Activated CD4-positive, CD25-positive, alpha-beta regulatory T cell (primary cell): ENCODE measurements around the gene RPAIN.
"Not testable (repeated sequence)": the region's sequence is repeated elsewhere in the genome, so short reads cannot be mapped to it uniquely, and the experiment has no call there.

ENCODE experiments used
- DNase-seq, 4 experiments: peaks; one replicate each; lab custom pipeline; 2025; lab: John Stamatoyannopoulos, UW

Gene RPAIN

DNA sequence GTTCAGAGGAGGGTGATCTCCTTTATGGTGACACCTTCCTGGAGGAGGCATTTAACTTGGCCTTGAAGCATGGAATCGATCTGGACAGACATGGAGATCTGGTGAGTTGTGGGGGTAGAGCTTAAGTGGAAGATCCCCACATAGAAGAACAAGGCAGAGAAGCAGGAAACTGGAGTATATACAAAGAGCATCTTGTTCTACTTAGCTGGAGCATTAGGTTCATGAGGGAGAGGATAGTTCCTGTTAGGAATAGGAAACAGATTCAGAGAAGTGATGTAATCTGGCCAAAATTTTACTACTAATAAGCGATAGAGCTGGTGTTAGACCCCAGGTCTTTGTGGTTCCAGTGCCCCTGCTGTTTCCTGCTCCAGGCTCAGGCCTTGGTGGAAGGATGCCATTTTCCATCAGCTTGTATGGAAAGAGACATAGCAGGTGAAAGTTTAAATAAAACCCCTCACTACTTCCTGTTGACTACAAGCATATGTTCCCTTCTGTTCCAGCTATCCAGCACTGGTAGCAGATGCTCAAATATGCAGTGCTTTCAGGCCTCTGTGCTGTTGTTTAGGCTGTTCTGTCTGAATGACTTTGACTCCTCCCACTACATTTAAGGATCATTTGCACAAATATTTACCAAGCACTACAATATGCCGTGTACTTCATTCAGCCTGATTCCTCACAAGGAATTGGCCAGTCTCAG is 9.4 kb downstream of the RPAIN start:
- no peak for DNase-seq

DNA sequence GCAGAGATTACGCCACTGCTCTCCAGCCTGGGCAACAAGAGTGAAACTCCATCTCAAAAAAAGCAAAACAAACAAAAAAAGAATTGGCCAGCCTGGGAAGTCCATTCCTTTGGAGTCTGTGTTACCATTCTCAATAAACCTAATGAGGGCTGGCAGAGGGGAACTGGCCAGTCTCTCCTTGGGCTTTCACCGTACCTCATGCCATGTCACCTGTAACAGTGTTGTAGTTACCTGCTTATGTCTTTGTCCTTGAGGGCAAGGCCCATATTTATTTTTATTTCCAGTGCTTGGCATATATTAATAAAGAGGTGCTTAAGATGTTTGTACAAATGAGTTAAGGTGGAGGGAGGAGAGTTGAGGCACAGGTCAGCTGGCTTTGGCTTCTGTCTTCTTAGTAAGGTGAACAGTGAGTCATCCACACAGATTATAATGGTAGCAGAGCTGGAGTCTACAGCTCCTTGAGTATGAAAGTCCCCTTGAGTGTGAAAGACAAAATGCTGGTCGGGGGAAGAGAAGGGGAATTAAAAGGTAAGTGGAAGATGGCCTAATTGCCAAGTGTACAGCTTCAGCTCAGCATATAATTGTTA is 10.5 kb downstream of the RPAIN start:
- no peak for DNase-seq

DNA sequence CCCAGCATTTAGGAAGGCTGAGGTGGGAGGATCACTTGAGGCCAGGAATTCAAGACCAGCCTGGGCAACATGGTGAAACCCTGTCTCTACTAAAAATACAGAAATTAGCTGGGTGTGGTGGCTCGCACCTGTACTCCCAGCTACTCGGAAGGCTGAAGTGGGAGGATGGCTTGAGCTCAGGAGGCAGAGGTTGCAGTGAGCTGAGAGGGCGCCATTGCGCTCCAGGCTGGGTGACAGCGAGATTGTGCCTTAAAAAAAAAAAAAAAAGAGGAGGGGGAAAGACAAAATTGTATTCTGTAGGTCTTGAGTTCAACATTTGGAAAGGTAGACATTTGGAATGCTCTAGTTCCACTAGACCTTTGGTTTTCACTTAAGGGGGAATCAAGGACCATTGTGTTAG is 11.3 kb downstream of the RPAIN start:
- not testable (repeated sequence) for DNase-seq

DNA sequence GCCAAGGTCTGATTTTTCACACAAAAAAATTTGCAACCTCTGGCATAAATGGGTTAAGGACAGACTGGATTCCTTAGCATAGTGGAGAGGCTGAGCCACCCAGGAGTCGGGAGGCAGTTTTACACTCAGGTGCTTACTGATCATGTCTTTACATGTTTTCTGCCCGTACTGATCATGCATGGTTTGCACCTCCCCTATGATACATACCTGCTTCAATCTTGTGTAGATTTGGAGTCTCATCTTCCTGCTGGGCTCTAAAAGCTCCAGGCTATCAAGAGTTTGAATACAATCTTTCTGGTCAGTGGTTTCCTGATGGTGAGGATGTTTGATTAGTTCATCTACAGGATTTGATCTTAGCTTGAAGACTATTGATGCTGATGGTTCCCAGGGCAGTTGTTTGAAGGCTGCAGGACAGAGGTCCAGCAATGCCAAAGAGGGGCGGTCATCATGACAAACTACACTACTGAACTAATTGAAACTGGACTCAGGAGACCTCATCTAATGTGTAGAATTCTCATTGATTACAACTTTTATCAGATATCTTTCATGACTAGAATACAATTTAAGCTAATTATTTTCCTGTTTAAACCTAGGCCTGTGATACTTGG is 12.1 kb downstream of the RPAIN start:
- no peak for DNase-seq

DNA sequence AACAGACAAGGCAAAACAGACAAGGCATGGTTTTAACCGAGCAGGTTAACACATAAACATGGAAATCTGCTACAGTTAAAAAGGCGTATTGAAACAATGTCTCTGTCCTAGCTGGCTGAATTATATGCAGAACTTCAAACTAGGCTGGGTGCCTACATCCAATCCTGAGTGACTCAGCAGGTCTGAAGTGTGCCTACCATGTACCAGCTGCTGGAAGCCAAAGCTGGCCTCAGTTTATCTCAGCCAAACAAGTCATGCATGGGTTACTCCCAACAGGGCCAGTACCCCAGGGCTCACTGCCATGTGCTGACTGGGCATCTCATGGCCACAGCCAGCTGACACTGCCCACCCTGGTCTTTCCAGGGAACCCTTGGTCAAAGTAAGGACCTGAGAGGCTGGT is 15.0 kb downstream of the RPAIN start:
- DNase-seq = no peak

DNA sequence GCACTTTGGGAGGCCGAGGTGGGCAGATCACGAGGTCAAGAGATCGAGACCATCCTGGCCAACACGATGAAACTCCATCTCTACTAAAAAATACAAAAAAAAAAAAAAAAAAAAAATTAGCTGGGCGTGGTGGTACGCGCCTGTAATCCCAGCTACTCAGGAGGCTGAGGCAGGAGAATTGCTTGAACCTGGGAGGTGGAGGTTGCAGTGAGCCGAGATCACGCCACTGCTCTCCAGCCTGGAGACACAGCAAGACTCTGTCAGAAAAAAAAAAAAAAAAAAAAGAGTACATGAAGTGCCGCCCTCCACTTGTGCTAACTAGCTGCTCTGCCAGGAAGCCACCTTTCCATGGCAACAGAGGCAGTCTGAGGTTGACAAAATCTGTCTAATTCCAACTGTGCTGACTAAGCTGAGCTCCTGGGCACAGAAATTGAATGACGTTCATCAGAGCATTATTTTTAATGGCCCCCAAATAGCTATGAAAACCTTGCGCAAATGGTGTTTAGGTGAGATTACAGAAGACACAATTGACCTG is 15.9 kb downstream of the RPAIN start:
- DNase-seq = not testable (repeated sequence)

DNA sequence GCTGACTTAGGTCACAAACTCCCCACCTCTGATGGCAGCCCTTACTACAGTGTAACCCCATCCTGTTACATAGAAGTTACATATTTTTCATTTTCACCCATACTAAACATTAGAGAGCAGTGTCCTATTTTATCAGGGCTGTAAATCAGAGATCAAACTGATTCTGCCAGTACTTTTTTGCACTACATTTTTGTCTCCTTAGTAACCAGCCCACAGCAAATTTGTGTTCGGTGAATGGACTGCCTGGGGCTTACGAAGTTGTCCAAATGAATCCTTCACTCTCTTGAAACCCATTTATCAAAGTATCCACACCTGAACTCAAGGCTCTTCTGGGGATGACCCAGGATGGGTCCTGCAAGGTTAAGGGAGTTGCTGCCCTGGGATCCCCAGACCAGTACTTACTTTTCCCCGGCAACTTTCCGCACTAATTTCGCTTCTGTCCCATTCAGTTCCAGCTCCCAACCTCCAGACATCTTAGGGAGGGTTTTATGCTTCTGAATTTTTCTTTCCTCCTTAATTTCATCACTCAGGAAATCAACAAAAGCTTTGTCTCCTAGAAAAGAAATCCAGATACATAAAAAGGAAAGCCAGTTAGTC is 17.8 kb downstream of the RPAIN start:
- no peak for DNase-seq

DNA sequence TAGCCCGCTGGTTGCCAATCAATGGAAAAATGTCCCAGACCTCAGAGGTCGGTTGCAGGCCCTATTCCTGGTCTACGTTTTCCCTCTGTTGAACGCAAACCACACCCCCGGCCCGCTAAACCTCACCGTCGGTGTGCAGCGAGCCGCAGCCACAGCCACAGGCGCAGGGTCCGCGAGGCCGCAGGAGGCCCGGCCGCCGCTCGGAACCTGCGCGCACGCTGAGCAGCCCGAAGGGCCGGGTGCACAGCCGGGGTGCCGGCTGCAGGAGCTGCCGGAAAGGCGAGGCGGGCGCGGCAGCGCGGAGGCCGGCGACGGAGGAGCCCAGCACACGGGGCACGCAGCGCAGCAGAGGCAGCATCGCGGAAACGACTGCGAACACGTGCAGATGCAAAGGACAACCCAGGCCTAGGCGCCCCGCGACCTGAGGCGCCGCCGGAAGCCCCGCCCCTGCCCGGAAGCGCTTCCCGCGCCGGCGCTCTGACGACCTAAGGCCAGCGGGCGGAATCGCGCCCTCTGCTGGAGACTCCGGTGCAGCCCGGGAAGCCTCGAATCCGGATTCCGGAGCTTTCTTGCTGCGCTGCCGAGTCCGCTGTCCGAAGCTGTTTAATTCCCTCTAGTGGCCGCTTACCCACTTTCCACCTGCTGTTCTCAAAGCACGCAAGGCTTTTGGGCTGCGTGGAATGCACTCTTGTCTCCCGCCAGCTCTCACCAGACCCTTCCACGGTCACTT is 18.9 kb downstream of the RPAIN start, which contains the start of gene C1QBP:
TSS of gene C1QBP (minus strand) at position 440 of the 730 bp plus-strand sequence. CDS start at position 358, 82 bp downstream.
- peak; percentile 84 to 90 (median 86) for DNase-seq

DNA sequence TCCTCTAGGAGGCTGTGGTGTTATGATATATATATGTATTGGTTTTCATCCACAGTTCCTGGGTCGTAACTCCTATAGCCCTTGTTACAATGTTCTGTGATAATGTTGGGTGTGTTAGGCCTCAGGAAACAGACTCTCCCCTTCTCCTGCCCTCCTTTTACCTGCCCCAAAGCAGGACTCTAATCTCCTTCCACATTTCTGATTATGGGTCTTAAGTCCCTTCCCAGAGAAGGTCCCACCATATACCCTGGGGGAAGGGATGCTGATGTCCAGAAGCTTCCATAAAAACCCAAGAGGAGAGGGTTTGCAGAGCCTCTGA is 19.4 kb downstream of the RPAIN start:
- DNase-seq = no peak

DNA sequence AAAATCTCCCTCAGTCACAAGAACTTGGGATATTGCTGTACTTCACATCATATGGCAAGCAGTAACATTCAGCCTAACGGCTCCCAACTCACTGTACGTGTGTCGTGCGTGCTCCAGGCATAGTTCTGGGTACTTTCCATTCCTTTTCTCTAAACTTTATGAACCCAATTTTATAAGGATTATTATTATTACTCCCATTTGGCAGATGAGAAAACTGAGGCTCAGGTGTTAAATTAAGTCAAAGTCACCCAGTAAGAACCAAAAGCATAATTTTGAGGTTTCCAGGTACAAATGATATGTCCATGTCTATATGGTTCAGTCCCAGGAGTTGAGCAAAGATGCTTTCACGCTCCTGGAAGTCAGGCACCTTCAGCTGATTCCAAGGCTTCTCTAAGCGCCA is 23.7 kb downstream of the RPAIN start:
- DNase-seq = no peak

DNA sequence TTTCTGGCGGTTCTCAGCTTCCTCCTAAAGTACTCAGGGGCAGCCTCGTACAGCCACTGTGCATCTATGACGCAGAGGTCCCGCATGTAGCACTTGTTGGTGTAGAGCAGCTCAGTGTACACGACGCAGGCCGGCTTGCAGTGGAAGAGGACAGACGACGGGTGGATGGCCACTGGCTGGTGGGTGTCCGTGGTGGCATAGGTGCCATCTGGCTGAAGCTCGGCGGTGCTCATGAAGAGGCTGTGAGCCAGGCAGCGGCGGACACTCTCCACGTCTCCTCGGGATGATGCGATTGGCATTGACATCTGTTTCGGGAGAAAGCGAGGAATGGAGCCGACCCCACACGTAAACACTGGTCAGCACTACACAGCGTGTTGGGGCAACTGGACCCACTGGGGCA is 24.2 kb downstream of the RPAIN start:
- DNase-seq = no peak

DNA sequence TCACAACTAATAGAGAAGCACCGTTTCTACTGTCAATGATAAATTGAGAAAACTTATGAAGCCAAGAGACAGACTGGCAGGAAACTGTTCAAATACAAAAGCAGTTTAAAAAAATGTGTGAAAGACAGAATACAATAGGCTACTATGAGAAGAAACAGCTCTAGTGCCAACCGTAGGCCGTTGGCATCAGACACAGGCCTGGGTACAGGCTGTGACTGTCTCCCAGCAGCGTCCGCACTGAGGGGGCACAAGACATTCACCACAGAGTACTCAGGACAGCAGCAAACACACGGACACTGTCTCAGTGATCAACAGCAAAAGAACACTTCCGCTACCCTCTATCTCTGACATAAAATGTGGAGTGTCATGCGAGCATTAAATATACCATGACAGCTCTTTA is 26.8 kb downstream of the RPAIN start:
- no peak for DNase-seq

DNA sequence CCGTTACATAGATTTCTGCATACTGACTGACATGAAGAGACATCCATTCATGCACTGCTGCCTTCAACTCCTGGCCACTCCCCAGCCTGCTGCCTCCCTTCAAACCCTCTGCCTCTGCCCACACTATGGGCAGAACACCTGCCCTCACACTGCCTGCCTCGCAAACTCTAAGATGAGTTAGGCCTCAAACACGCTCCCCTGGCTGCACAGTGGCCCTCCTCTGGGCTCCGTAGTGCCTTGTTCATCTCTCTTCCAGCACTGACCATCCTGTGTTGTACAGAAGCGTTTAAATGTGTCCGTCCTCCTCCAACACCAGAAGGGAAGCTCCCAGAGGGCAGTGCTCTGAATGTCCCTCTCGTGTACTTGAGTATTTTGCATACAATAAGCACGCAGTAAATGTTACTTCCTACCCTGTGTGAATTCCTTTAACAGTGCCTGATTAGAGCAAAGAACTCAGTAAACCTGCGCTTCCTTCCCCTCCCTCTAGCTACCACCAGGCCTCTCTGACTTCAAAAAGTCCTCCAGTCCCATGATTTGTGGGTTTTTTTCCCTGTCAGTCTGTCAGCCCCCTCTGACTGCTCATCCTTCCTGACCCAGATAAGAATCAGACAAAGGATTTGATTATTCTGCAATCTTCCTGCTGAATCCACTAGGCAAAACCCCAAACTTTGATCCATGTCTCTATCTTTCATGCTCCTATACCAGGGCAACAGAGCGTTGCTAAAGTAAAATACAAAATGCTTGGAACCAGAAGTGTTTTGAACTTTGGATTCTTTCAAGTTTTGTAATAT is 44.9 kb downstream of the RPAIN start:
- DNase-seq = no peak

DNA sequence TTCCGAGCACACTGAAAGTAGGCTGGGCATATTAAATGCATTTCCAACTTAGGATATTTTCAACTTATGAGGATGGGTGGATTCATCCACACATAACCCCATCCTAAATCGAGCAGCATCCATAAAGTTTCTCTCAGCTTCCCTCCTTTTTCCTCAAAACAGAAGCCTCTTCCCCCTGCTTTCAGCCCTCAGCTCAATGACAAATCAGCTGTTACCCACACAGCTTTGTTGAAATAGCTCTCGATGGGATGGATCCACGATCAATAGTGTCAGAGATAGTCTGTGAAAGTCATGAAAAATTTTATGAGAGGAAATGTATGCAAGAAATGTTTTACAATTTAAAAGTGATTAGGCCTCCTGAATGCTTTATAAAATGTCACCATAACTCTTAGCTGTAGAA is 46.3 kb downstream of the RPAIN start:
- no peak for DNase-seq

DNA sequence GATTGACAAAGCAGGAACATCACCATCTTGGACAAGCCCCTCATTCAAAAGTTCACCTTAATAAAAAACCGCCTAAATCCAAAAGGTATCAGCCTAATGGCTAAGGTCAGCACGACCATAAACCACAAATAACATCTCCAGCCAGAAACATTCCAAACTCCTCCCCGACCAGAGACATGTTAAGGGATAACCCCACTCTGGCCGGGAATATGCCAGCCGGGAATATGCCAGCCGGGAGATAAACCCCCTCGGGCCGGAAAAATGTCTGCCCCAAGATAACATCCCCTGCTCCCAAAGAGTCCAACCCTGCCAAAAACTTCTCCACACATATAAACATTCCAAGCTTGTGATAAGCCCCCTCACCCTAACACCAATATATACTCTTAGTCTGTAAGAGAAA is 47.4 kb downstream of the RPAIN start:
- no peak for DNase-seq

DNA sequence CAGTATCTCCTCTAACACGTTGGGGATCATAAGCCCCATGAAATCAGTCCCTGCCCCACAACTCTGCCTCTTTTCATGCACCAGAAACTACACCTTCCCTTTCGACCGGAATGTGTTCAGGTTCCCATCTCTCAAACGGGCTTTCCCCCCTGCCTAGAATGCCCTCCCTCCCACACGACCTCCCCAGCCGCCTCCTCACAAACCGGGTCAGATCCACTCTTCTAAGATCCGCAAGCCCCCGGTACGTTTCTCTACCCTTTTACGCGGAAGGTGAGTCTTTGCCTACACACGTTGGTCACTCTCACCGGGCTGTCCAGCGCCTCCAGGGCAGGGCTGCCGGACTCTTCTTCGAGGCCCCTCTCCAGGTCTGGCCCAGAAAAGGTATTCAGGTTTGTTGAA is 48.1 kb downstream of the RPAIN start:
- DNase-seq = no peak

DNA sequence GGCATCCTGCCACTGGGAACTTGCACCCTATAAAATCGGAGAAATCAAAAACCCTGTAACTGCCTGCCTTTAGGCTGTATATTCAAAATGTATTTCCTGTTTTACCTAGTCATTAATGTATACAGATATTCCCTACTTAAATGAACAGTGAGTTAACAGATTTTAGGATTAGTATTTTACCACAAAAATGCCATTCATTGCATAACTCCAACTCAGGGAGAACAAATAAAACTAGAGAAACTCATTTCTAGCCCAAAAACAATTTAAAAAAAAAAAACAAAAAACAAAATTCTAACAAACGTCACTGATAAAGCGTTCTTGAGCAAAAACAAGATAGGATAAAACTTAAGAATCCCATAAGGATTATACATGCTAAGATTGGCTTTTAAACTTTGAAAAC is 52.5 kb downstream of the RPAIN start:
- no peak for DNase-seq

DNA sequence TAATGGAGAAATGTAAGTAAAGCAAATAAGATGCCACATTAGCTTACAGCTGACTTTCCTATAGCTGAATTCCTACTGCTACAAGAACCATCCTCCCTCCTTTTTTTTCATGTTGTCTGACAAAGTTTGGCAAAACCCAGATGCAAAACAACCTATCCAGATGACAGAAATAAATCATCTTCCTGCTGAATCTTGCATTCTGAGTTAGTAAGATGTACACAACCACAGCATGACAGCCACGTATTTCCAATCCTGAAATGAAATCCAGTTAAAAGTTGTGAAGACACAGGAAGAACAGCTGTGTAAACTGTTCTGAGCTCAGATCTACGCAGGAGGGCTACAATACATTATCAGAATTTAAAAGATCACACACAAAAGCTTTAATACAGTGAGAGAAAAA is 53.9 kb downstream of the RPAIN start:
- DNase-seq = no peak

DNA sequence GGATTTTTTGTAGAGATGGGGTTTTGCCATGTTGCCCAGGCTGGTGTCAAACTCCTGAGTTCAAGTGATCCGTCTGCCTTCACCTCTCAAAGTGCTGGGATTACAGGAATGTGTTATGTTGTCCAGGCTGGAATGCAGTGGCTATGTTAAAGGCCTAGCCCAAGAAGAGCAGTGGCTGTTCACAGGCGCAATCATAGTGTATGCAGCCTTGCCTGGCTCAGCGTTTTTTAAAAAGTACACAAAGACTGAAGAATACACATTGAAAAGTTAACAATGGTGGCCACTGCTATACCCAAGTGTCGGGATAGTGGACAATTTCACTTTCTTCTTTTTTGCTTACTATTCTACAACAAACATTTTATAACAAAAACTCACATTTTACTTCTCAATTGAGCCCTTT is 59.0 kb downstream of the RPAIN start:
- no peak for DNase-seq

DNA sequence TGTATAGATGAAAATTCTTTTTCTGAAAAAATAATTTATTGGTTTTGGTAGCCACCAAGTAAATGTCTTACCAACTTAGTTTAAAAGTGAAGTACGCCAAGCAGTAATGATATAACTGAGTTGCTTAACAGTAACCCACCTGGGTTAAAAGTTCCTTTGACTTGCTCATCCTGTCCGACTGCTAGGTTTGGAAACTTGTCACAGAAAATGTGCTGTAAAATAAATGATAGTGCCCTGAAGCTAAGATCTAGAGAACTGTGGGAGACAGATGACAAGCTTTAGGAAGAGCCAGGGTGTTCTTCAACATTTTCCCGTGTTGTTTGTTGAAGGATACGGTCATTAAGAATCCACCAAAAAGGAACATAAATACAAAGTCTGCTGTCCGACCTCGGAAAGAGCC is 61.0 kb downstream of the RPAIN start:
- no peak for DNase-seq

DNA sequence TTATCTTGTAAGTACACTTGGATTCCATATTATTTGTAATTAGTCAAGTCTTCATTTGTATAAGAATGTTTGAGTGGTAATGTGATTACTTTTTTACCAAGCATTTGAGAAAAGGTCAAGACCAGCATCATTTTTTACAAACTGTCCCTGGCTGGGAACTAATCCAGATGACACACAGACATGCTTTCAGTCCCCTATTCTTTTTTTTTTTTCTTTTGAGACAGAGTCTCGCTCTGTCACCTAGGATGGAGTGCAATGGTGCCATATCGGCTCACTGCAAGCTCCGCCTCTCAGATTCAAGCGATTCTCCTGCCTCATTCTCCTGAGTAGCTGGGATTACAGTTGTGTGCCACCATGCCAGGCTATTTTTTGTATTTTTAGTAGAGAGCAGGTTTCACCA is 61.5 kb downstream of the RPAIN start:
- no peak for DNase-seq
